ENCODE results near the gene ADGRD1.

Gene ADGRD1

GRCh38 chr12:131159660-131160059, 206.0 kb downstream of the ADGRD1 start:
- Histone ChIP-seq H3K9me3 (ENCODE audit: low read length) (no peaks in the 10 kb centered on the region), H2AFZ (ENCODE audit: low read length) (no peak overlapping the region), H3K27ac (ENCODE audit: low read depth, low read length, poor library complexity, severe bottlenecking) (no peak overlapping the region), H3K9ac (ENCODE audit: low read length) (no peak overlapping the region), H3K4me1 (ENCODE audit: insufficient read depth, low read length, severe bottlenecking) (no peaks in the 10 kb centered on the region), H3K27me3 (ENCODE audit: insufficient read depth, low read length) (no peaks in the 10 kb centered on the region), H3K79me2 (ENCODE audit: insufficient read depth, low read length) (no peaks in the 10 kb centered on the region), H3K4me2 (ENCODE audit: low read length) (no peak overlapping the region), H3K4me3 (ENCODE audit: low read depth, low read length, poor library complexity, severe bottlenecking) (no peak overlapping the region), H3F3A (ENCODE audit: insufficient read depth, low read length) (no peaks in the 10 kb centered on the region), H4K20me1 (ENCODE audit: insufficient read depth, low read length) (no peaks in the 10 kb centered on the region), H3K9me2 (ENCODE audit: low read depth, low read length) (no peaks in the 10 kb centered on the region), H3K36me3 (ENCODE audit: insufficient read depth, low read length) (no peaks in the 10 kb centered on the region)
- TF ChIP-seq CTCF (IDR thresholded peaks at IDR 0.05; ENCODE audit: low read length) (no peak), EZH2 (IDR thresholded peaks at IDR 0.05; ENCODE audit: borderline replicate concordance, low read length) (no peak)

GRCh38 chr12:131162113-131162512, 208.4 kb downstream of the ADGRD1 start:
- no peaks in the 10 kb centered on the region for H3K4me1 ChIP-seq (ENCODE audit: insufficient read depth, low read length, severe bottlenecking)
- no peaks in the 10 kb centered on the region for H3K9me3 ChIP-seq (ENCODE audit: low read length)
- no peak overlapping the region for H3K4me3 ChIP-seq (ENCODE audit: low read depth, low read length, poor library complexity, severe bottlenecking)
- H2AFZ ChIP-seq (ENCODE audit: low read length): no peak overlapping the region
- TF ChIP-seq CTCF (IDR thresholded peaks at IDR 0.05; ENCODE audit: low read length) (no peak), EZH2 (IDR thresholded peaks at IDR 0.05; ENCODE audit: borderline replicate concordance, low read length) (no peak)
- H3K9ac ChIP-seq (ENCODE audit: low read length): no peak overlapping the region
- no peaks in the 10 kb centered on the region for H3K79me2 ChIP-seq (ENCODE audit: insufficient read depth, low read length)
- no peaks in the 10 kb centered on the region for H3K27me3 ChIP-seq (ENCODE audit: insufficient read depth, low read length)
- no peaks in the 10 kb centered on the region for H4K20me1 ChIP-seq (ENCODE audit: insufficient read depth, low read length)
- H3F3A ChIP-seq (ENCODE audit: insufficient read depth, low read length): no peaks in the 10 kb centered on the region
- no peak overlapping the region for H3K4me2 ChIP-seq (ENCODE audit: low read length)
- no peaks in the 10 kb centered on the region for H3K36me3 ChIP-seq (ENCODE audit: insufficient read depth, low read length)
- no peak overlapping the region for H3K27ac ChIP-seq (ENCODE audit: low read depth, low read length, poor library complexity, severe bottlenecking)
- H3K9me2 ChIP-seq (ENCODE audit: low read depth, low read length): no peaks in the 10 kb centered on the region

- Histone ChIP-seq H3K79me2 (ENCODE audit: insufficient read depth, low read length) (no peaks in the 10 kb centered on the region), H3K27me3 (ENCODE audit: insufficient read depth, low read length) (no peaks in the 10 kb centered on the region), H3K9me2 (ENCODE audit: low read depth, low read length) (no peaks in the 10 kb centered on the region), H3K4me3 (ENCODE audit: low read depth, low read length, poor library complexity, severe bottlenecking) (no peak overlapping the region), H3K9me3 (ENCODE audit: low read length) (no peaks in the 10 kb centered on the region), H4K20me1 (ENCODE audit: insufficient read depth, low read length) (no peaks in the 10 kb centered on the region), H2AFZ (ENCODE audit: low read length) (no peak overlapping the region), H3K36me3 (ENCODE audit: insufficient read depth, low read length) (no peaks in the 10 kb centered on the region), H3F3A (ENCODE audit: insufficient read depth, low read length) (no peaks in the 10 kb centered on the region), H3K4me1 (ENCODE audit: insufficient read depth, low read length, severe bottlenecking) (no peaks in the 10 kb centered on the region), H3K9ac (ENCODE audit: low read length) (no peak overlapping the region), H3K27ac (ENCODE audit: low read depth, low read length, poor library complexity, severe bottlenecking) (no peak overlapping the region), H3K4me2 (ENCODE audit: low read length) (no peak overlapping the region)
- TF ChIP-seq CTCF (IDR thresholded peaks at IDR 0.05; ENCODE audit: low read length) (no peak), EZH2 (IDR thresholded peaks at IDR 0.05; ENCODE audit: borderline replicate concordance, low read length) (no peak)
Observed at GRCh38 chr12:131163189-131163738, 209.6 kb downstream of the ADGRD1 start.

Measured in OCI-LY1 (cell line).